ENCODE results near the gene SNX19.
"Not testable (repeated sequence)": the region's sequence is repeated elsewhere in the genome, so short reads cannot be mapped to it uniquely, and the experiment has no call there.

SNX19 gene

DNA sequence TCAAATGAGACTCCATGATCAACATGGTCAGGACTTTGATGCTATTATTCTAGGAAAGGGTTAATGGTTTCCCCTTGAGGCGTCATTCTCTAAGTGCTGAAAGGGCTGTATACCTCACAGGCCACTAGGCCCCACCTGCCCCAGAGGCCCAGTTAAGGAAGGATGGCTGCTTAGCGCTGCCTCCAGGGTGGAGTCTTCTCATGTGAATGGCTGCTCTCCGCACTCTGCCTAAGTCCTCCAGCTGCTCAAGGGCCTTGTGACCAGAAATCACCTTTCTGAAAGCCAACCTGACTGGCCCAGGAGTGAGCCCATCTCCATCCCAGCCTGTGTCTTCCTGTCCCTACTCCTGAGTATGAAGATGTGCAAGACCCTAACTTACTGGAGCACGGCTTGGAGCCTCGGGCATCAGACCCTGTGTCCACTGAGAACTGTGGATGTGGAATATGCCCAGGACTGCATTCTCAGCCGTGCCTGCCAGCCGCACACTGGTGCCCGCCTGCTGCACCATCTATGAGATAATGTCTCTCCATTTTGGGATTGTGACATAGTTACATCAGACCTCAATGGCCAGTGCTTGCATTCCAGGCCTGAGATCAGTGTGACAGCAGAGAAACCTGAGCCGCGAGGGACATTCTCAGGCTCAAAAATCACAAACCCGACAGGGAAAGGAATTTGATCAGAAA lies 51.0 kb downstream of the SNX19 start:
- H3K27ac ChIP-seq, result no peak overlapping the region
- no peak for TF ChIP-seq ZFX (IDR thresholded peaks at IDR 0.05; ENCODE audit: borderline replicate concordance)
- TF ChIP-seq, protein P1, sequence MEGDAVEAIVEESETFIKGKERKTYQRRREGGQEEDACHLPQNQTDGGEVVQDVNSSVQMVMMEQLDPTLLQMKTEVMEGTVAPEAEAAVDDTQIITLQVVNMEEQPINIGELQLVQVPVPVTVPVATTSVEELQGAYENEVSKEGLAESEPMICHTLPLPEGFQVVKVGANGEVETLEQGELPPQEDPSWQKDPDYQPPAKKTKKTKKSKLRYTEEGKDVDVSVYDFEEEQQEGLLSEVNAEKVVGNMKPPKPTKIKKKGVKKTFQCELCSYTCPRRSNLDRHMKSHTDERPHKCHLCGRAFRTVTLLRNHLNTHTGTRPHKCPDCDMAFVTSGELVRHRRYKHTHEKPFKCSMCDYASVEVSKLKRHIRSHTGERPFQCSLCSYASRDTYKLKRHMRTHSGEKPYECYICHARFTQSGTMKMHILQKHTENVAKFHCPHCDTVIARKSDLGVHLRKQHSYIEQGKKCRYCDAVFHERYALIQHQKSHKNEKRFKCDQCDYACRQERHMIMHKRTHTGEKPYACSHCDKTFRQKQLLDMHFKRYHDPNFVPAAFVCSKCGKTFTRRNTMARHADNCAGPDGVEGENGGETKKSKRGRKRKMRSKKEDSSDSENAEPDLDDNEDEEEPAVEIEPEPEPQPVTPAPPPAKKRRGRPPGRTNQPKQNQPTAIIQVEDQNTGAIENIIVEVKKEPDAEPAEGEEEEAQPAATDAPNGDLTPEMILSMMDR (IDR thresholded peaks at IDR 0.05), result no peak

DNA sequence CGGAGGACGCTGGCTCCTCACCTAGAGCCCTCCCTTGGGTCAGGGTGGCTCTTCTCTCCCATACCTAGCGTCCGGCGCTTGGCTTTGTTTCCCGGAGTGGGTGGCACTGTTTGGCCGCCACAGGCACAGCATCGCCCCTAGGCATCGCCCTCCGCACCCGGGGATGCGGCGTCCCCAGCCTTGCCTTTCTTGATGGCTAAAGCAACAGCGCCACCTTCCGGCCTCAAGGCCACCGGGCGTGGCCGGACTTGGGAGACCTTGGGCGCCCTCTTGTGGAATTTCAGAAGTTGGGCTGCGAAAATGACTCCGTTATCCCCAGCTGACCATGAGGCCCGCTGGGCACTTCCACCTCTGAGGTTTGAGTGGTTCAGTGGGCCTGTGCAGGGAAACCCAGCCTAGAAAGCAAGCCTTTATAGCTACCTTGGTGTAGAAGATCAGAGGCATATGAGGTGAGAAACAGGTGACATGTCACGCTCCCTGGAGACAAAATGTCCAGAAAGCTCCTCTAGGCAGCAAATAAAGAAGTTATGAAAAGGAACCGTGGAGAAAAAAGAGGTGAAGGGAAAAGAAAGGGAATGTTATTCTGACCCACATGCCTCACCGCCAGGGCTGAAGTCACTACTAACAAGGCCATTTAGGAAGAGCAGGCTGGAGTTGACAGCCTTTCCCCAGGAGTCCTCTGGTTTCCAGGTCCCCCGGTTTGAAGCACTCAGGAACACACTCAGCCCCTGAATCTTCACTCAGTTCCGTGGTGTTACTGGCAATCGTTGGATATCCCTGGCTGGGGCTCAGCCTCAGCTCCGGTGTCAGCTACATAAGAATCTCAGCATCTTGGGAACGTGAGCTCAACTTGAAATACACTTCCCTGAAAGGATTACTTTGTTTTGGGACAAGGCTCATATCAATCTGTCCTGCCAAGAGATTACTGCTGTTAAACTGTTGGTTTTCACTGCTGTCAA lies 54.1 kb downstream of the SNX19 start:
- H3K27ac ChIP-seq, result no peak overlapping the region
- TF ChIP-seq, protein P1 (IDR thresholded peaks at IDR 0.05), result peak; percentile 99
- TF ChIP-seq ZFX (IDR thresholded peaks at IDR 0.05; ENCODE audit: borderline replicate concordance), result no peak

DNA sequence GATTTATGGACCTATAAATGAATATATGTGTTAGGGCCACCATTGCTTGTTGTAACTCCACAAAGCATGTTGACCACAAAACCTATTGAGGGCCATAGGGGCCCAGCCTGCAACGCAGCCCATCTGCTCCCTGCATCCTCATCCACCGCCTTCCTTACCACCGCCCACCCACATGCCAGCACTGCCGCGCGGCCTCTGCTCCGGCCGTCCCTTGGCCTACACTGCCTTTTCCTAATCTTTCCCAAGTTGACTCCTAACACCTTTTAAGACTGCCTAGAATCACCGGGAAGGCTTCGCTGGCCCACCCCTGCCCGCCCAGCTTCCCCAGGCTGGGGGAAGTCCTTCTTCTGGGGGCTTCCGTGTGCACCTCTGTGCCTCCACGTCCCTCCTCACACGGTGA lies 55.0 kb downstream of the SNX19 start:
- no peak for TF ChIP-seq ZFX (IDR thresholded peaks at IDR 0.05; ENCODE audit: borderline replicate concordance)
- TF ChIP-seq, protein P1 (IDR thresholded peaks at IDR 0.05), result no peak
- H3K27ac ChIP-seq, result no peak overlapping the region

DNA sequence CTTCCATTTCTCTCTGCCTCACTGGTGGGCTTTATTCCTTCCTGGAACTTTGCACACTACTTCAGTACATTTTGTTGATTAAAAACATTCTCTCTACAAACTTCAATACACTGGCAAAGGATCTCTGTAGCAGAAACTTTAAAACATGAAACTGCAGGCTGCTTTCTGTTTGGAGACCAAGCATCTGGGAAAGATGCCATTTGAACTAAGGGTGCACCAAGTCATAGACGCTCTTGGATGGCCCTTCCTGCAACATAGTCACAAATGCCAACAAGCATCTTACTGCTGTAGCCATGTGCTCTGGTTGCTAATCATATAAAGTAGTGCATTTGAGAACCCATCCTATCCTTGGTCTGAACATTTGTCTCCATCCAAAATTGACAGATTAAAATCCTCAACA lies 56.4 kb downstream of the SNX19 start:
- TF ChIP-seq, protein P1 (IDR thresholded peaks at IDR 0.05), result no peak
- no peak for TF ChIP-seq ZFX (IDR thresholded peaks at IDR 0.05; ENCODE audit: borderline replicate concordance)
- H3K27ac ChIP-seq, result no peak overlapping the region

DNA sequence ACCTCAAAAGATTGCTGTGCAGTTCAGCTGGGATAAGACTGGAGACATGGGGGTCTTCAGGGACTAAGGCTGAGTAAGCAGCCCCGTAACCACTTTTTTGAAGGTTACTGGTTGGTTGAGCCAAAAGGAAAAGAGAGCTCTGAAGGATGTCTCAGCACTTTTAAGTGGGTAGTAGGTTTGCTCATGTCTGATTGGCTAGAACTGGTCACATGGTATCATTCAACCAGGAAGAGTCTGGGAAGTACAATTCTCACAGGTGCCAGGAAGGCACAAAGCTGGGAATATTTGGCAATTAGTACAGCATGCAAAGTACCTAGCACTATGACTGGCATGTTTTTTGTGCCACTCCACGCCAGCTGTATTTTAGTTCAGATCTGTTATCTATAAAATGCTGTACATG lies 58.1 kb downstream of the SNX19 start:
- TF ChIP-seq, protein P1 (IDR thresholded peaks at IDR 0.05), result no peak
- TF ChIP-seq ZFX (IDR thresholded peaks at IDR 0.05; ENCODE audit: borderline replicate concordance), result no peak
- no peak overlapping the region for H3K27ac ChIP-seq

DNA sequence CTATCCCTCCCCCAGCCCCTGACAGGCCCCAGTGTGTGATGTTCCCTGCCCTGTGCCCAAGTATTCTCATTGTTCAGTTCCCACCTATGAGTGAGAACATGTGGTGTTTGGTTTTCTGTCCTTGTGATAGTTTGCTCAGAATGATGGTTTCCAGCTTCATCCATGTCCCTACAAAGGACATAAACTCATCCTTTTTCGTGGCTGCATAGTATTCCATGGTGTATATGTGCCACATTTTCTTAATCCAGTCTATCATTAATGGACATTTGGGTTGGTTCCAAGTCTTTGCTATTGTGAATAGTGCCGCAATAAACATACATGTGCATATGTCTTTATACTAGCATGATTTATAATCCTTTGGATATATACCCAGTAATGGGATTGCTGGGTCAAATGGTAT lies 60.6 kb downstream of the SNX19 start:
- not testable (repeated sequence) for H3K27ac ChIP-seq

DNA sequence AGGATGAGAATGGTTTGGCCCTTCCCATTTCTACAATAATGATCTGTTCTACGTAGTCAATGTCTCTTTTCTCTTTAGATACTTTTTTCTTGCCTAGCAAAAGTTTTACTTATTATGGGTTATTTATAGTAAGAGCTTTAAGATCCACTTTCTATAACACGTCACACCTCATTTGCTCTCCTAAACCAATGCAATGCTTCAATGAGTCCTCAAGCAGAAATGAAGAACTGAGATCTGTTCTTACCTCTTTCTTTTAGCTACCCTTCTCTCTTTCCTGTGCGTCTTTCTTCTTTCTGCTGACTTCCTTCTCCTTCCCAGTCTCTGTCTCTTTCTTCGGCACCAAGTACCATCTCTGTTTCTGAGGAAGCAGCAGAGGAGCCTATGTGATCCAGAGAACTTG lies 61.8 kb downstream of the SNX19 start:
- H3K27ac ChIP-seq, result no peak overlapping the region
- TF ChIP-seq, protein P1 (IDR thresholded peaks at IDR 0.05), result no peak
- TF ChIP-seq ZFX (IDR thresholded peaks at IDR 0.05; ENCODE audit: borderline replicate concordance), result no peak
